A549 (cell line): ENCODE data around the gene ARX. TPM values are rescaled to one million over a fixed set of nuclear protein-coding genes. Genes with fewer than 3 reads are reported as not detected.
A peak's percentile ranks its signal among the peaks of the same experiment; 100 is the strongest.

Source experiments
- ATAC-seq, 2 experiments: fragments of 200-7000 bp in 1 of 2; fragments of >200 bp in 1 of 2; cut with Nextera tagmentation in 1 of 2; cut with Tn5 transposase in 1 of 2; 3 replicates each; pipeline versions ENCODE4 v1.8.0 to v1.9.1; 2018 to 2020; ENCODE audit warnings: mild to moderate bottlenecking in 1 of 2, moderate library complexity in 1 of 2
- CTCF ChIA-PET: fragments of 300-600 bp; sonication (Branson Sonifier 250); formaldehyde crosslinking; extraction: SDS; loops from one replicate; lab custom pipeline; 2021; ENCODE audit warnings: antibody characterized with exemption, inconsistent platforms; lab: Yijun Ruan, JAX
- POLR2A ChIA-PET: fragments of 350-600 bp; formaldehyde crosslinking; extraction: SDS; loops from one replicate; lab custom pipeline; 2021; ENCODE audit warnings: antibody characterized with exemption, inconsistent platforms; lab: Yijun Ruan, JAX
- DNase-seq, 2 experiments: peaks; one replicate each; pipeline versions ENCODE4 v3.0.0 to v3.0.0-alpha.2; 2011 to 2016; ENCODE audit warnings: low read depth in 1 of 2, low spot score in 1 of 2
- FAIRE-seq: peaks from 2 replicates; lab custom pipeline; 2011; peaks lifted over from hg19 to GRCh38; lab: Jason Lieb, UNC
- H3K27ac ChIP-seq, 2 experiments: fragments of >200 bp; sonication (Bioruptor Twin); formaldehyde crosslinking; 3 replicates each; pipeline ENCODE4 v1.5.1; 2016 to 2017
- H3K4me1 ChIP-seq: fragments of >200 bp; sonication (Bioruptor Twin); formaldehyde crosslinking; 3 replicates; pipeline ENCODE4 v1.6.1; 2016
- H3K4me2 ChIP-seq: fragments of >200 bp; sonication (Bioruptor Twin); formaldehyde crosslinking; 3 replicates; pipeline ENCODE4 v1.6.1; 2016
- H3K4me3 ChIP-seq: fragments of >200 bp; sonication (Bioruptor Twin); formaldehyde crosslinking; 3 replicates; pipeline ENCODE4 v1.5.1; 2016
- H3K9me3 ChIP-seq: fragments of >200 bp; sonication (Bioruptor Twin); formaldehyde crosslinking; 3 replicates; pipeline ENCODE4 v1.6.1; 2016
- BHLHE40 ChIP-seq: IDR thresholded peaks from 2 replicates; pipeline ENCODE4 v1.6.1; 2012; ENCODE audit warnings: low read depth, low read length, inconsistent platforms
- CBX2 ChIP-seq: fragments of 200-600 bp; sonication (generic); IDR thresholded peaks from 2 replicates; pipeline ENCODE4 v1.6.1; 2016; ENCODE audit warnings: low read depth, mild to moderate bottlenecking, borderline replicate concordance
- CHD2 ChIP-seq: fragments of 150-350 bp; IDR thresholded peaks from 2 replicates; pipeline ENCODE4 v1.6.1; 2014; ENCODE audit warnings: low read length; ENCODE audit not compliant: partially characterized antibody
- E2F6 ChIP-seq: IDR thresholded peaks from 2 replicates; pipeline ENCODE4 v1.6.1; 2012; ENCODE audit warnings: low read depth, borderline replicate concordance
- EHMT2 ChIP-seq: fragments of 200-600 bp; sonication (generic); IDR thresholded peaks from 2 replicates; pipeline ENCODE4 v1.6.1; 2016; ENCODE audit warnings: antibody characterized with exemption, low read depth, mild to moderate bottlenecking, moderate library complexity
- ELK1 ChIP-seq: fragments of 150-350 bp; IDR thresholded peaks from 2 replicates; pipeline ENCODE4 v1.6.1; 2014; ENCODE audit warnings: low read depth, mild to moderate bottlenecking, low read length
- FOSB ChIP-seq: fragments of 250-450 bp; sonication (Bioruptor Pico); IDR thresholded peaks from 2 replicates; pipeline ENCODE4 v1.5.0; 2020; ENCODE audit warnings: mild to moderate bottlenecking, moderate library complexity
- HDAC2 ChIP-seq: fragments of 200-600 bp; sonication (generic); IDR thresholded peaks from 2 replicates; pipeline ENCODE4 v1.6.1; 2016
- HOXA7 ChIP-seq: fragments of 250-450 bp; sonication (Bioruptor Pico); IDR thresholded peaks from 2 replicates; pipeline ENCODE4 v1.5.0; 2020; ENCODE audit warnings: mild to moderate bottlenecking, moderate library complexity
- HOXB13 ChIP-seq: fragments of 250-450 bp; sonication (Bioruptor Pico); IDR thresholded peaks from 2 replicates; pipeline ENCODE4 v1.5.0; 2020; ENCODE audit warnings: low read depth, mild to moderate bottlenecking, moderate library complexity
- JUN ChIP-seq, 2 experiments: fragments of >200 bp; sonication (Bioruptor Twin); formaldehyde crosslinking; IDR thresholded peaks; 2 replicates in 1 of 2; 3 replicates in 1 of 2; pipeline ENCODE4 v1.6.1; 2016 to 2017
- KDM1A ChIP-seq: fragments of 200-600 bp; sonication (generic); IDR thresholded peaks from 2 replicates; pipeline ENCODE4 v1.6.1; 2016; ENCODE audit warnings: low read depth, mild to moderate bottlenecking
- MAZ ChIP-seq: fragments of 150-350 bp; IDR thresholded peaks from 2 replicates; pipeline ENCODE4 v1.6.1; 2014; ENCODE audit warnings: antibody characterized with exemption, low read depth, low read length, borderline replicate concordance
- NR3C1 ChIP-seq: fragments of >200 bp; sonication (Bioruptor Twin); formaldehyde crosslinking; IDR thresholded peaks from 3 replicates; pipeline ENCODE4 v1.6.1; 2017
- RAD21 ChIP-seq, 2 experiments: fragments of >200 bp in 1 of 2; sonication (Bioruptor Twin) in 1 of 2; formaldehyde crosslinking in 1 of 2; IDR thresholded peaks in 1 of 2; conservative IDR thresholded peaks in 1 of 2; 2 replicates in 1 of 2; 3 replicates in 1 of 2; pipeline ENCODE4 v1.6.1; 2012 to 2018; ENCODE audit warnings: inconsistent platforms in 1 of 2
- RARB ChIP-seq: fragments of 250-450 bp; sonication (Bioruptor Pico); IDR thresholded peaks from 2 replicates; pipeline ENCODE4 v1.8.0; 2021; ENCODE audit warnings: mild to moderate bottlenecking, moderate library complexity
- RCOR1 ChIP-seq: fragments of 150-350 bp; IDR thresholded peaks from 2 replicates; pipeline ENCODE4 v1.6.1; 2014; ENCODE audit warnings: antibody characterized with exemption, low read length, low read depth
- RNF2 ChIP-seq: fragments of 200-600 bp; sonication (generic); IDR thresholded peaks from 2 replicates; pipeline ENCODE4 v1.6.1; 2016; ENCODE audit warnings: low read depth, mild to moderate bottlenecking, antibody characterized with exemption, moderate library complexity, borderline replicate concordance
- SMC3 ChIP-seq: fragments of >200 bp; sonication (Bioruptor Twin); formaldehyde crosslinking; IDR thresholded peaks from 3 replicates; pipeline ENCODE4 v1.6.1; 2018; ENCODE audit warnings: inconsistent platforms
- USF2 ChIP-seq: fragments of 450-650 bp; IDR thresholded peaks from 2 replicates; pipeline ENCODE4 v1.6.1; 2014; ENCODE audit warnings: antibody characterized with exemption
- ZC3H11A ChIP-seq: fragments of 450-650 bp; IDR thresholded peaks from 2 replicates; pipeline ENCODE4 v1.6.1; 2014; ENCODE audit warnings: antibody characterized with exemption, mild to moderate bottlenecking
- WGBS: methylation state at CpG from one replicate; pipeline ENCODE4 v1.1.6; 2017; ENCODE audit errors: missing lambda C conversion rate; 5-methylcytosine and 5-hydroxymethylcytosine counted together
- polyA plus RNA-seq, 4 experiments: library from polyadenylated mRNA; depleted of rRNA in 3 of 4; stranded (reverse); fragments of >200 nt; fragmentation: RNase III in 1 of 4; extraction: RNeasy Plus Mini Kit Qiagen cat#74134 plus additional on column Dnase treatment in 1 of 4; gene quantifications; 2 replicates in 3 of 4; 3 replicates in 1 of 4; pipeline ENCODE4 v1.2.3, GENCODE V29; 2011 to 2017
- TF ChIP-seq, protein P1 (sequence below): IDR thresholded peaks from 2 replicates; pipeline ENCODE4 v1.6.1; 2012
- TF ChIP-seq, protein P2 (sequence below): fragments of >200 bp; sonication (Bioruptor Twin); formaldehyde crosslinking; IDR thresholded peaks from 2 replicates; pipeline ENCODE4 v1.6.1; 2016
- TF ChIP-seq, protein P3 (sequence below): fragments of >200 bp; sonication (Bioruptor Twin); formaldehyde crosslinking; IDR thresholded peaks from 3 replicates; pipeline ENCODE4 v1.5.1; 2016
- TF ChIP-seq, protein P4 (sequence below): fragments of 250-450 bp; sonication (Bioruptor Pico); IDR thresholded peaks from 2 replicates; pipeline ENCODE4 v1.5.0; 2021; ENCODE audit warnings: mild to moderate bottlenecking, moderate library complexity, borderline replicate concordance

Gene ARX
- polyA plus RNA-seq, 2 of the 4 experiments (the other 2 are of a cell fraction), result 0.40 to 1.00 TPM

GRCh38 chrX:24969812-24970211 is 46.0 kb downstream of the ARX start:
- ChIA-PET POLR2A (no interaction called here), CTCF (no interaction called here)
- peak; percentile 70 for FAIRE-seq
- Histone ChIP-seq H3K4me2 (no peak overlapping the region), H3K9me3 (no peaks in the 10 kb centered on the region), H3K4me3 (no peak overlapping the region), H3K4me1 (no peaks in the 10 kb centered on the region), H3K27ac (no peak overlapping the region)
- WGBS, result 86% methylated on average over 5 of the region's 5 CpGs
- no peak for DNase-seq
- ATAC-seq, result no peak
- TF ChIP-seq RARB (CRISPR knock-in tag), result no peak

DNA sequence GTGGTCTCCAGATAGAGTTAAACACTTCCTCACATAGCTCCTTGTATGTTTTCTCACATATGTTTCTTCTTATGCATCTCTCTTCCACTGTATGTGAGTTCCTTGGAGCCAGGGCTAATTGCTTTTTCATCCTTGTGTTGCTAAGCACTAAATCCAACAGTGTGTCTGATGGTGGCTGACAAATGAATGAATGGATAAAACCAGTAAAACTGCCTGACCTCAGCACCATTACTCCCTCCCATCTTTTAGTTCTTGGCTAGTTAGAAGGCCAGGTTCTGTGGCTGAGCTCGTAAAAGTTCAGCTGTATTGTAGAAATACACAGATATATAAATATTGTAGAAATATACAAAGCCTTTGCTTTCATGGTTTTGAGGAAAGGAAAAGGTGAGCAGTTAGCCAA is 50.4 kb downstream of the ARX start:
- no peak overlapping the region for H3K27ac ChIP-seq
- no peaks in the 10 kb centered on the region for H3K4me1 ChIP-seq
- no peak overlapping the region for H3K4me2 ChIP-seq
- TF ChIP-seq E2F6 (no peak), RARB (CRISPR knock-in tag) (no peak), NR3C1 (no peak), ELK1 (no peak), HOXB13 (CRISPR knock-in tag) (no peak), ZC3H11A (no peak), JUN (IDR thresholded peaks at IDR 0.05) (no peak), USF2 (no peak), RNF2 (no peak), BHLHE40 (no peak), CHD2 (no peak), CBX2 (no peak), HDAC2 (no peak), MAZ (no peak), FOSB (CRISPR knock-in tag) (no peak)
- TF ChIP-seq, protein P1, sequence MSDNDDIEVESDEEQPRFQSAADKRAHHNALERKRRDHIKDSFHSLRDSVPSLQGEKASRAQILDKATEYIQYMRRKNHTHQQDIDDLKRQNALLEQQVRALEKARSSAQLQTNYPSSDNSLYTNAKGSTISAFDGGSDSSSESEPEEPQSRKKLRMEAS, result no peak
- TF ChIP-seq, protein P2, sequence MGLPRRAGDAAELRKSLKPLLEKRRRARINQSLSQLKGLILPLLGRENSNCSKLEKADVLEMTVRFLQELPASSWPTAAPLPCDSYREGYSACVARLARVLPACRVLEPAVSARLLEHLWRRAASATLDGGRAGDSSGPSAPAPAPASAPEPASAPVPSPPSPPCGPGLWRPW, result no peak
- ATAC-seq (no peak), DNase-seq (no peak), FAIRE-seq (peak; percentile 89)
- H3K9me3 ChIP-seq, result no peaks in the 10 kb centered on the region
- 78% methylated on average over 1 of the region's 1 CpG for WGBS
- CTCF ChIA-PET, result no interaction called here
- H3K4me3 ChIP-seq, result no peak overlapping the region
- POLR2A ChIA-PET, result no interaction called here

DNA sequence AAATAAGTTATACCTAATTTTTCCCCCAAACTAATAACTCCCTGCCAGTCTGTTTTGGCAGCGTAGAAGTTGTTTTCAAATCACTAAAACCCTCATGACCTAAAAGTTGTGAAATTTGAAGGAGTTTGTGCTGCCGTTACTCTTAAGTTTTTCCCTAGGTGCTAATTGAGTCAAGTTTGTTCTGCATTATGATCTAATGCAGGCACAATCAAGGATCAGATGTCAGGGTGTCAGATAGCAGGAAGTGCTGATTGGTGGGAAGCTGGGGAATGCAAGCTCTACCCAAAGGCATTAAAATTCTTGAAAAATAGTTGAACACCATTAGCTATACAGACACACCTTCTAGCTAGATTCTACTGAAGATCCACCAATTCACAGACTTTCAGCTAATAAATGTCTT is 51.9 kb downstream of the ARX start:
- no peaks in the 10 kb centered on the region for H3K4me1 ChIP-seq
- no peaks in the 10 kb centered on the region for H3K9me3 ChIP-seq
- H3K4me2 ChIP-seq, result no peak overlapping the region
- H3K27ac ChIP-seq, result no peak overlapping the region
- WGBS, result 100% methylated on average over 2 of the region's 2 CpGs
- no peak for DNase-seq
- no peak for FAIRE-seq
- H3K4me3 ChIP-seq, result no peak overlapping the region
- CTCF ChIA-PET, result interaction anchor here (1.3 kb wide), 1 partner anchor 9 kb away, joined by 9 read pairs; no protein-coding TSS in a partner anchor
- ATAC-seq, result no peak
- POLR2A ChIA-PET, result no interaction called here
- TF ChIP-seq, protein P3, sequence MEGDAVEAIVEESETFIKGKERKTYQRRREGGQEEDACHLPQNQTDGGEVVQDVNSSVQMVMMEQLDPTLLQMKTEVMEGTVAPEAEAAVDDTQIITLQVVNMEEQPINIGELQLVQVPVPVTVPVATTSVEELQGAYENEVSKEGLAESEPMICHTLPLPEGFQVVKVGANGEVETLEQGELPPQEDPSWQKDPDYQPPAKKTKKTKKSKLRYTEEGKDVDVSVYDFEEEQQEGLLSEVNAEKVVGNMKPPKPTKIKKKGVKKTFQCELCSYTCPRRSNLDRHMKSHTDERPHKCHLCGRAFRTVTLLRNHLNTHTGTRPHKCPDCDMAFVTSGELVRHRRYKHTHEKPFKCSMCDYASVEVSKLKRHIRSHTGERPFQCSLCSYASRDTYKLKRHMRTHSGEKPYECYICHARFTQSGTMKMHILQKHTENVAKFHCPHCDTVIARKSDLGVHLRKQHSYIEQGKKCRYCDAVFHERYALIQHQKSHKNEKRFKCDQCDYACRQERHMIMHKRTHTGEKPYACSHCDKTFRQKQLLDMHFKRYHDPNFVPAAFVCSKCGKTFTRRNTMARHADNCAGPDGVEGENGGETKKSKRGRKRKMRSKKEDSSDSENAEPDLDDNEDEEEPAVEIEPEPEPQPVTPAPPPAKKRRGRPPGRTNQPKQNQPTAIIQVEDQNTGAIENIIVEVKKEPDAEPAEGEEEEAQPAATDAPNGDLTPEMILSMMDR, result no peak
- TF ChIP-seq RCOR1 (no peak), SMC3 (no peak), KDM1A (no peak), RAD21 (conservative IDR thresholded peaks at IDR 0.05 in 1 of 2, IDR thresholded peaks at IDR 0.05 in 1 of 2) (no peak), FOSB (CRISPR knock-in tag) (no peak), EHMT2 (no peak), RARB (CRISPR knock-in tag) (no peak), ELK1 (no peak), E2F6 (no peak), HOXA7 (CRISPR knock-in tag) (no peak), BHLHE40 (no peak)
- TF ChIP-seq, protein P4, sequence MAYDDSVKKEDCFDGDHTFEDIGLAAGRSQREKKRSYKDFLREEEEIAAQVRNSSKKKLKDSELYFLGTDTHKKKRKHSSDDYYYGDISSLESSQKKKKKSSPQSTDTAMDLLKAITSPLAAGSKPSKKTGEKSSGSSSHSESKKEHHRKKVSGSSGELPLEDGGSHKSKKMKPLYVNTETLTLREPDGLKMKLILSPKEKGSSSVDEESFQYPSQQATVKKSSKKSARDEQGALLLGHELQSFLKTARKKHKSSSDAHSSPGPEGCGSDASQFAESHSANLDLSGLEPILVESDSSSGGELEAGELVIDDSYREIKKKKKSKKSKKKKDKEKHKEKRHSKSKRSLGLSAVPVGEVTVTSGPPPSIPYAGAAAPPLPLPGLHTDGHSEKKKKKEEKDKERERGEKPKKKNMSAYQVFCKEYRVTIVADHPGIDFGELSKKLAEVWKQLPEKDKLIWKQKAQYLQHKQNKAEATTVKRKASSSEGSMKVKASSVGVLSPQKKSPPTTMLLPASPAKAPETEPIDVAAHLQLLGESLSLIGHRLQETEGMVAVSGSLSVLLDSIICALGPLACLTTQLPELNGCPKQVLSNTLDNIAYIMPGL, result no peak
